ENCODE data around the gene SENP7.

GRCh38 chr3:101527906-101528305, 14.9 kb upstream of the SENP7 start:
- TF ChIP-seq CTCF (conservative IDR thresholded peaks at IDR 0.05; ENCODE audit: low read depth in 2 of 2) (no peak), EZH2 (IDR thresholded peaks at IDR 0.05; ENCODE audit: low read depth, unreplicated experiment) (no peak), STAT1 (IDR thresholded peaks at IDR 0.05; ENCODE audit: unreplicated experiment) (no peak), JUNB (IDR thresholded peaks at IDR 0.05; ENCODE audit: unreplicated experiment) (no peak), ZNF114 (CRISPR knock-in tag; IDR thresholded peaks at IDR 0.05) (no peak), POLR2AphosphoS5 (IDR thresholded peaks at IDR 0.05; ENCODE audit: low read depth) (no peak), EZH2phosphoT487 (IDR thresholded peaks at IDR 0.05; ENCODE audit: unreplicated experiment) (no peak), REST (IDR thresholded peaks at IDR 0.05; ENCODE audit: unreplicated experiment) (no peak), ETS1 (IDR thresholded peaks at IDR 0.05) (no peak), CREB1 (CRISPR knock-in tag; IDR thresholded peaks at IDR 0.05; ENCODE audit: low read depth) (no peak)
- TF ChIP-seq, protein P1, sequence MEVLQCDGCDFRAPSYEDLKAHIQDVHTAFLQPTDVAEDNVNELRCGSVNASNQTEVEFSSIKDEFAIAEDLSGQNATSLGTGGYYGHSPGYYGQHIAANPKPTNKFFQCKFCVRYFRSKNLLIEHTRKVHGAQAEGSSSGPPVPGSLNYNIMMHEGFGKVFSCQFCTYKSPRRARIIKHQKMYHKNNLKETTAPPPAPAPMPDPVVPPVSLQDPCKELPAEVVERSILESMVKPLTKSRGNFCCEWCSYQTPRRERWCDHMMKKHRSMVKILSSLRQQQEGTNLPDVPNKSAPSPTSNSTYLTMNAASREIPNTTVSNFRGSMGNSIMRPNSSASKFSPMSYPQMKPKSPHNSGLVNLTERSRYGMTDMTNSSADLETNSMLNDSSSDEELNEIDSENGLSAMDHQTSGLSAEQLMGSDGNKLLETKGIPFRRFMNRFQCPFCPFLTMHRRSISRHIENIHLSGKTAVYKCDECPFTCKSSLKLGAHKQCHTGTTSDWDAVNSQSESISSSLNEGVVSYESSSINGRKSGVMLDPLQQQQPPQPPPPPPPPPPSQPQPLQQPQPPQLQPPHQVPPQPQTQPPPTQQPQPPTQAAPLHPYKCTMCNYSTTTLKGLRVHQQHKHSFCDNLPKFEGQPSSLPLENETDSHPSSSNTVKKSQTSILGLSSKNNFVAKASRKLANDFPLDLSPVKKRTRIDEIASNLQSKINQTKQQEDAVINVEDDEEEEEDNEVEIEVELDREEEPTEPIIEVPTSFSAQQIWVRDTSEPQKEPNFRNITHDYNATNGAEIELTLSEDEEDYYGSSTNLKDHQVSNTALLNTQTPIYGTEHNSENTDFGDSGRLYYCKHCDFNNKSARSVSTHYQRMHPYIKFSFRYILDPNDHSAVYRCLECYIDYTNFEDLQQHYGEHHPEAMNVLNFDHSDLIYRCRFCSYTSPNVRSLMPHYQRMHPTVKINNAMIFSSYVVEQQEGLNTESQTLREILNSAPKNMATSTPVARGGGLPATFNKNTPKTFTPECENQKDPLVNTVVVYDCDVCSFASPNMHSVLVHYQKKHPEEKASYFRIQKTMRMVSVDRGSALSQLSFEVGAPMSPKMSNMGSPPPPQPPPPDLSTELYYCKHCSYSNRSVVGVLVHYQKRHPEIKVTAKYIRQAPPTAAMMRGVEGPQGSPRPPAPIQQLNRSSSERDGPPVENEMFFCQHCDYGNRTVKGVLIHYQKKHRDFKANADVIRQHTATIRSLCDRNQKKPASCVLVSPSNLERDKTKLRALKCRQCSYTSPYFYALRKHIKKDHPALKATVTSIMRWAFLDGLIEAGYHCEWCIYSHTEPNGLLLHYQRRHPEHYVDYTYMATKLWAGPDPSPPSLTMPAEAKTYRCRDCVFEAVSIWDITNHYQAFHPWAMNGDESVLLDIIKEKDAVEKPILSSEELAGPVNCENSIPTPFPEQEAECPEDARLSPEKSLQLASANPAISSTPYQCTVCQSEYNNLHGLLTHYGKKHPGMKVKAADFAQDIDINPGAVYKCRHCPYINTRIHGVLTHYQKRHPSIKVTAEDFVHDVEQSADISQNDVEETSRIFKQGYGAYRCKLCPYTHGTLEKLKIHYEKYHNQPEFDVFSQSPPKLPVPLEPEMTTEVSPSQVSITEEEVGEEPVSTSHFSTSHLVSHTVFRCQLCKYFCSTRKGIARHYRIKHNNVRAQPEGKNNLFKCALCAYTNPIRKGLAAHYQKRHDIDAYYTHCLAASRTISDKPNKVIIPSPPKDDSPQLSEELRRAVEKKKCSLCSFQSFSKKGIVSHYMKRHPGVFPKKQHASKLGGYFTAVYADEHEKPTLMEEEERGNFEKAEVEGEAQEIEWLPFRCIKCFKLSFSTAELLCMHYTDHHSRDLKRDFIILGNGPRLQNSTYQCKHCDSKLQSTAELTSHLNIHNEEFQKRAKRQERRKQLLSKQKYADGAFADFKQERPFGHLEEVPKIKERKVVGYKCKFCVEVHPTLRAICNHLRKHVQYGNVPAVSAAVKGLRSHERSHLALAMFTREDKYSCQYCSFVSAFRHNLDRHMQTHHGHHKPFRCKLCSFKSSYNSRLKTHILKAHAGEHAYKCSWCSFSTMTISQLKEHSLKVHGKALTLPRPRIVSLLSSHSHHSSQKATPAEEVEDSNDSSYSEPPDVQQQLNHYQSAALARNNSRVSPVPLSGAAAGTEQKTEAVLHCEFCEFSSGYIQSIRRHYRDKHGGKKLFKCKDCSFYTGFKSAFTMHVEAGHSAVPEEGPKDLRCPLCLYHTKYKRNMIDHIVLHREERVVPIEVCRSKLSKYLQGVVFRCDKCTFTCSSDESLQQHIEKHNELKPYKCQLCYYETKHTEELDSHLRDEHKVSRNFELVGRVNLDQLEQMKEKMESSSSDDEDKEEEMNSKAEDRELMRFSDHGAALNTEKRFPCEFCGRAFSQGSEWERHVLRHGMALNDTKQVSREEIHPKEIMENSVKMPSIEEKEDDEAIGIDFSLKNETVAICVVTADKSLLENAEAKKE (CRISPR knock-in tag; IDR thresholded peaks at IDR 0.05) = no peak
